KMS-11 (cell line): ENCODE data around the gene GGT6.

ENCODE experiments used
- H2AFZ ChIP-seq: fragments of 200-600 bp; sonication (generic); 2 replicates; pipeline ENCODE4 v1.6.1; 2016; ENCODE audit warnings: antibody characterized with exemption, mixed run types, low read depth
- H3K27ac ChIP-seq: fragments of 200-600 bp; sonication (generic); 2 replicates; pipeline ENCODE4 v1.6.1; 2016; ENCODE audit warnings: mild to moderate bottlenecking, mixed run types
- H3K27me3 ChIP-seq: fragments of 200-600 bp; sonication (generic); 2 replicates; pipeline ENCODE4 v1.6.1; 2017; ENCODE audit warnings: mild to moderate bottlenecking, low read depth, mixed run types, moderate library complexity; ENCODE audit not compliant: insufficient read depth
- H3K36me3 ChIP-seq: fragments of 200-600 bp; sonication (generic); 2 replicates; pipeline ENCODE4 v1.6.1; 2017; ENCODE audit warnings: mild to moderate bottlenecking, mixed run types; ENCODE audit not compliant: insufficient read depth
- H3K4me1 ChIP-seq: fragments of 200-600 bp; sonication (generic); 2 replicates; pipeline ENCODE4 v1.6.1; 2016; ENCODE audit warnings: mild to moderate bottlenecking, low read depth, mixed run types; ENCODE audit not compliant: poor library complexity, severe bottlenecking
- H3K4me2 ChIP-seq: fragments of 200-600 bp; sonication (generic); 2 replicates; pipeline ENCODE4 v1.7.0; 2016; ENCODE audit warnings: mild to moderate bottlenecking, mixed run types
- H3K4me3 ChIP-seq: fragments of 200-600 bp; sonication (generic); IDR thresholded peaks from 2 replicates; pipeline ENCODE4 v1.6.1; 2017; ENCODE audit warnings: low read depth, low read length, mixed read lengths; ENCODE audit not compliant: insufficient read depth
- H3K79me2 ChIP-seq: fragments of 200-600 bp; sonication (generic); 2 replicates; pipeline ENCODE4 v1.6.1; 2016; ENCODE audit warnings: low read depth, mixed run types; ENCODE audit not compliant: insufficient read depth
- H3K9ac ChIP-seq: fragments of 200-600 bp; sonication (generic); 2 replicates; pipeline ENCODE4 v1.6.1; 2016; ENCODE audit warnings: mild to moderate bottlenecking, mixed run types
- H4K20me1 ChIP-seq: fragments of 200-600 bp; sonication (generic); 2 replicates; pipeline ENCODE4 v1.6.1; 2016; ENCODE audit warnings: mild to moderate bottlenecking, mixed run types; ENCODE audit not compliant: insufficient read depth
- CTCF ChIP-seq: fragments of 200-600 bp; sonication (generic); conservative IDR thresholded peaks from 2 replicates; pipeline ENCODE4 v1.6.1; 2017; ENCODE audit warnings: low read depth, mild to moderate bottlenecking, antibody characterized with exemption, low read length, moderate library complexity, mixed read lengths

The GGT6 gene

GRCh38 chr17:4560421-4560820 lies at the start of gene GGT6:
GGT6 (minus strand) TSS chr17:4560577; CDS start chr17:4560521, 56 bp downstream.
- Histone ChIP-seq H3K4me3 (no peak within 1 kb of the TSS), H3K4me2 (no peak within 1 kb of the TSS), H2AFZ (no peak within 1 kb of the TSS), H3K27me3 (no peaks in the 10 kb centered on the region), H4K20me1 (no peaks in the 10 kb centered on the region), H3K79me2 (no peaks in the 10 kb centered on the region), H3K9ac (no peak within 1 kb of the TSS), H3K36me3 (no peaks in the 10 kb centered on the region), H3K27ac (no peak within 1 kb of the TSS), H3K4me1 (peaks cover 12% of the 10 kb centered on the region)
- no peak for TF ChIP-seq CTCF

- Histone ChIP-seq H3K27me3 (peaks cover 7% of the 10 kb centered on the region; the same call in 1 of the 2 replicates), H3K4me3 (no peak overlapping the region), H3K4me1 (no peaks in the 10 kb centered on the region), H3K4me2 (no peak overlapping the region), H3K79me2 (no peaks in the 10 kb centered on the region), H4K20me1 (no peaks in the 10 kb centered on the region), H3K27ac (no peak overlapping the region), H2AFZ (no peak overlapping the region), H3K9ac (no peak overlapping the region), H3K36me3 (no peaks in the 10 kb centered on the region)
- no peak for TF ChIP-seq CTCF
Measured at GRCh38 chr17:4610162-4610561, 49.8 kb upstream of the GGT6 start.

- Histone ChIP-seq H3K4me1 (no peaks in the 10 kb centered on the region), H3K4me2 (no peak overlapping the region), H3K36me3 (no peaks in the 10 kb centered on the region), H4K20me1 (no peaks in the 10 kb centered on the region), H3K27ac (no peak overlapping the region), H2AFZ (no peak overlapping the region), H3K4me3 (no peak overlapping the region), H3K27me3 (peaks cover 7% of the 10 kb centered on the region; the same call in 1 of the 2 replicates), H3K9ac (no peak overlapping the region), H3K79me2 (no peaks in the 10 kb centered on the region)
- no peak for TF ChIP-seq CTCF
Measured at GRCh38 chr17:4609761-4610160, 49.4 kb upstream of the GGT6 start.

- Histone ChIP-seq H3K27ac (no peak overlapping the region), H2AFZ (no peak overlapping the region), H3K9ac (no peak overlapping the region), H4K20me1 (no peaks in the 10 kb centered on the region), H3K36me3 (no peaks in the 10 kb centered on the region), H3K27me3 (peaks cover 7% of the 10 kb centered on the region; the same call in 1 of the 2 replicates), H3K4me3 (no peak overlapping the region), H3K4me1 (no peaks in the 10 kb centered on the region), H3K4me2 (no peak overlapping the region), H3K79me2 (no peaks in the 10 kb centered on the region)
- no peak for TF ChIP-seq CTCF
Measured at GRCh38 chr17:4607773-4608187, 47.4 kb upstream of the GGT6 start.
